HAP-1 (cell line): ENCODE measurements around the gene SERPINB6.
A peak's percentile ranks its signal among the peaks of the same experiment; 100 is the strongest.

Experiments used
- DNase-seq, 2 experiments: peaks; one replicate each; pipeline ENCODE4 v3.0.0-alpha.2; 2016 to 2020; ENCODE audit warnings: low spot score in 2 of 2
- H3K27me3 ChIP-seq: fragments of 250-450 bp; sonication (Bioruptor Pico); 2 replicates; pipeline ENCODE4 v1.5.1; 2020; ENCODE audit warnings: low read depth, mild to moderate bottlenecking, moderate library complexity
- H3K36me3 ChIP-seq: fragments of 250-450 bp; sonication (Bioruptor Pico); replicated peaks from 2 replicates; pipeline ENCODE4 v1.5.1; 2020; ENCODE audit warnings: mild to moderate bottlenecking
- H3K4me1 ChIP-seq: fragments of 250-450 bp; sonication (Bioruptor Pico); 2 replicates; pipeline ENCODE4 v1.5.1; 2020; ENCODE audit warnings: mild to moderate bottlenecking
- H3K4me3 ChIP-seq: fragments of 250-450 bp; sonication (Bioruptor Pico); 2 replicates; pipeline ENCODE4 v1.5.1; 2020; ENCODE audit warnings: mild to moderate bottlenecking, moderate library complexity
- H3K9me3 ChIP-seq: fragments of 250-450 bp; sonication (Bioruptor Pico); 2 replicates; pipeline ENCODE4 v1.5.1; 2020; ENCODE audit warnings: mild to moderate bottlenecking, moderate library complexity
- in situ Hi-C: fragments of 300-500 bp; cut with MboI; formaldehyde crosslinking; loops from 3 replicates; pipeline ENCODE4 v1.14.3; 2020; ENCODE audit warnings: low sequenced_read_pairs, inconsistent platforms, mixed read lengths

The SERPINB6 gene

DNA sequence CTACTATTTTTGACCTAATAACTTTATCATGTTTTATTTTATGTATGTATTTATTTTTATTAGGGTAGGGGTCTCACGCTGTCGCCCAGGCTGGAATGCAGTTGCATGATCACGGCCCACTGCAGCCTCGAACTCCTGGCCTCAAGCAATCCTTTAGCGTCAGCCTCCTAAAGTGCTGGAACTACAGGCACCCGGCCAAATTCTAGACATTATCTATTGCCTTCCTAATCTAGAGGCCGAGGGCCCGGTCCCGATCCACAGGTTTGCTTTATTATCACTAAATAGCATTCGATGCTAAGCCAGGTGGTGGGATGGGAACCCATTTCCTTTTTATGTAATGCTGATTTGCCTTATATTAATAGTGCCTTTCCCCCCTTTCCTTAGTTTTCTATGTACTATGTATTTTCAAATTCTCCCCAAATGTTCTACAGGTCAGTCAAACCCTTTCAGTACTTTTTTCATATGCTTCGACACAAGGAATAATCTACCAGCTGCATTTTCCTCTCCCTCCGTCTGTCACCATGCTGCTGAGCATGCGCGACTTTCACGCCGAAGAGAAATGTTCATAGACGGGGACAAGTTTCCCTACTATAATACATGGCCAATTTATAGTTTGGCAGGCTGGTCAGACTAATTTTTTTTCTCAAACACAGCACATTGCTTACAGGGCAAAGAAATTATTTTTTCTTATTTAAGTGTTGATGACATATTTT is 6.4 kb downstream of the SERPINB6 start:
- Histone ChIP-seq H3K36me3 (no peaks in the 10 kb centered on the region; the same call in 1 of the 2 replicates), H3K4me1 (peaks cover 31% of the 10 kb centered on the region), H3K9me3 (no peaks in the 10 kb centered on the region), H3K27me3 (no peaks in the 10 kb centered on the region), H3K4me3 (no peak overlapping the region)
- DNase-seq: no peak
- in situ Hi-C loops: no loop called here

DNA sequence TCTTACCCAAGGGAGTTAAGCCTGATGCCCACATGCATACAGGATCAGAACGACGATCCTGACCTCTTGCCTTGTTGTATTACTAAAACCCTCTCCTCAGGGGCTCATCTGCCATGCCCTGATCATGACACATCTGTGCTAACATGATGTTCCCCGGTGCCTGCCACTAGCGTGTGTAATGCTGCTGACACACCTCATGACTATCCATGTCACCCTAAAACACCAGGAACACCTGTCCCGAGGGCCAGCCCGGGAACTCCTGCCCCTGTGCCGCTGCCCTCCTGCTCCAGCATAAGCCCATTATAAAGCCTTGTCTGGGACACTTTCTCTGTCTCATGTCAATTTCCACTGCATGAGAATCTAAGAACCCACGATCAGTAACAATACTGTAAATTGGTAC is 7.6 kb downstream of the SERPINB6 start:
- H3K27me3 ChIP-seq: no peaks in the 10 kb centered on the region
- in situ Hi-C loops: no loop called here
- H3K36me3 ChIP-seq: no peaks in the 10 kb centered on the region; the same call in 1 of the 2 replicates
- DNase-seq: no peak
- H3K4me1 ChIP-seq: peaks cover 31% of the 10 kb centered on the region
- H3K9me3 ChIP-seq: no peaks in the 10 kb centered on the region
- H3K4me3 ChIP-seq: no peak overlapping the region

DNA sequence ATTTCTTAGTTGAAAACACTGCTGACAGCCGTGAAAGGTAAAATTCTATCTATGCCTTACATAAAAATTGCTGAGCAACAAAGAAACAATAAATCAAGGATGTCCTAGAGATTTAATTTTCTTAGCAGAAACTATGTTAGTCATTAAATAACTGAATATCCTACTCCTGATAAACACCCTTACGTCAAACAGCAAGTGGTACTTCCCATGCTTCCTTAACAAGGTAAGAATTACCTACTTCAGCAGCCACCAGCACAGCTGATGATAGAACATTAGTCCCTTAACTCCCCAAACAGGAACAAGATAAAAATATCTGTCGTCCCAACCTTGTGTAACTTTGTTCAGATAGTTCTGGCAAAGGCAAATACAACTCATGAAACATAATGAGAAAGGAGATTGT is 8.7 kb downstream of the SERPINB6 start:
- H3K4me1 ChIP-seq: peaks cover 29% of the 10 kb centered on the region
- no peaks in the 10 kb centered on the region for H3K9me3 ChIP-seq
- no peak overlapping the region for H3K4me3 ChIP-seq
- H3K27me3 ChIP-seq: no peaks in the 10 kb centered on the region
- no peak for DNase-seq
- in situ Hi-C loops: no loop called here
- no peaks in the 10 kb centered on the region; the same call in 1 of the 2 replicates for H3K36me3 ChIP-seq

DNA sequence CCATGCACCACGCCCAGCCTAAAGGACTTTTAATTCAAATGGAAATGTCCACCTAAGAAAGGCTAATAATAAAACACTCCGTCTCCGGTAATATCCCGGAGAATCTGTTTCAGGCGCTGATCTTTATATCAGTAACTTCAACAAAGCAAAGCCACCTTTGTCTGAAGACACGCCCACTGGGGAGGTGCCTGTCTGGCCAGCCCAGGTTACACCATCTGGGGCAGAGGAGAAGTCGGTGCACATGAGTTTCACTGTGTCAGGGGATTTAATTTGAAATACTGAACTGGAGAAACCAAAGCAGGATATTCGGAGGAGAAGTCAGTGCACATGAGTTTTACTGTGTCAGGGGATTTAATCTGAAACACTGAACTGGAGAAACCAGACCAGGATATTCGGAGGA is 9.4 kb downstream of the SERPINB6 start:
- no peaks in the 10 kb centered on the region for H3K27me3 ChIP-seq
- peaks cover 25% of the 10 kb centered on the region for H3K4me1 ChIP-seq
- H3K36me3 ChIP-seq: no peaks in the 10 kb centered on the region; the same call in 1 of the 2 replicates
- no peaks in the 10 kb centered on the region for H3K9me3 ChIP-seq
- DNase-seq: peak; percentile 77 to 84
- in situ Hi-C loops: no loop called here
- no peak overlapping the region for H3K4me3 ChIP-seq

DNA sequence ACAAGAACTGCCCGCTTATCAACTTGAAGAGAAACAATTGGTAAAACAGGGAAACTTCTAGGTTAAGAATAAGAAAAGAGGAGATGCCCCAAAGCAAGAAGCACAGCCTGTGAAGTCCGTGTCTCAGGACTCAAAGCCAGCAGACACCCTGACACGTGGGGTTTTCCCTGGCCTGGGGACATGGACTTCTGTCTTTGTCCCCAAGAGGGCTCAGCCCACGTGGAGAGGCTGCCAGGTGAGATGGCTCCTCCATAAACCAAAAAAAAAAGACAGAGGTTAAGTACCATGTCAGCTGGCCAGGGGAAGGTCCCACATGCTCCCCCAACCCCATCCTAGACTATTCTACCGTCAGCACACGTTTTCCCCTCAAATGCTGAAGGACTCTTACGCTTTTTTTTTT is 9.9 kb downstream of the SERPINB6 start:
- in situ Hi-C loops: no loop called here
- Histone ChIP-seq H3K27me3 (no peaks in the 10 kb centered on the region), H3K4me3 (no peak overlapping the region), H3K4me1 (peaks cover 25% of the 10 kb centered on the region), H3K9me3 (no peaks in the 10 kb centered on the region), H3K36me3 (no peaks in the 10 kb centered on the region; the same call in 1 of the 2 replicates)
- DNase-seq: no peak

DNA sequence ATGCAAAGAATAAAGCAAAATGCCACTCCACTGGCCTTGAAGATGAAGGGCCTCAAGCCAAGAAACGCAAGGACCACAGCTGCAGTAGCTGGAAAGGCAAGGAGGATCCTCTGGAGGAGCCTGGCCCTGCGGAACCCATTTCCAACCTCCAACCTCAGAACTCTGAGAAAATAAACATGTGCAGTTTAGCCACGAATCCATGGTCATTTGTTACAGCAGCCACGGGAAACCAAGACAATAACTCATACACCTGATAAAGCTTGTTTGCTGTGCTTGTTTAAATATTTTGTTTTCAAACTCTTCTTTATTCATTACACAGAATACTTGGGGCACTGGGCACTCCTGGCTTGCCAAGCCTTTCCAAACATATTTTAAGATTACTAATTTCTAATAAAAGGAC is 10.4 kb downstream of the SERPINB6 start:
- DNase-seq: no peak
- H3K4me1 ChIP-seq: peaks cover 25% of the 10 kb centered on the region
- no peaks in the 10 kb centered on the region for H3K27me3 ChIP-seq
- no peak overlapping the region for H3K4me3 ChIP-seq
- no peaks in the 10 kb centered on the region for H3K9me3 ChIP-seq
- in situ Hi-C loops: no loop called here
- no peaks in the 10 kb centered on the region; the same call in 1 of the 2 replicates for H3K36me3 ChIP-seq

DNA sequence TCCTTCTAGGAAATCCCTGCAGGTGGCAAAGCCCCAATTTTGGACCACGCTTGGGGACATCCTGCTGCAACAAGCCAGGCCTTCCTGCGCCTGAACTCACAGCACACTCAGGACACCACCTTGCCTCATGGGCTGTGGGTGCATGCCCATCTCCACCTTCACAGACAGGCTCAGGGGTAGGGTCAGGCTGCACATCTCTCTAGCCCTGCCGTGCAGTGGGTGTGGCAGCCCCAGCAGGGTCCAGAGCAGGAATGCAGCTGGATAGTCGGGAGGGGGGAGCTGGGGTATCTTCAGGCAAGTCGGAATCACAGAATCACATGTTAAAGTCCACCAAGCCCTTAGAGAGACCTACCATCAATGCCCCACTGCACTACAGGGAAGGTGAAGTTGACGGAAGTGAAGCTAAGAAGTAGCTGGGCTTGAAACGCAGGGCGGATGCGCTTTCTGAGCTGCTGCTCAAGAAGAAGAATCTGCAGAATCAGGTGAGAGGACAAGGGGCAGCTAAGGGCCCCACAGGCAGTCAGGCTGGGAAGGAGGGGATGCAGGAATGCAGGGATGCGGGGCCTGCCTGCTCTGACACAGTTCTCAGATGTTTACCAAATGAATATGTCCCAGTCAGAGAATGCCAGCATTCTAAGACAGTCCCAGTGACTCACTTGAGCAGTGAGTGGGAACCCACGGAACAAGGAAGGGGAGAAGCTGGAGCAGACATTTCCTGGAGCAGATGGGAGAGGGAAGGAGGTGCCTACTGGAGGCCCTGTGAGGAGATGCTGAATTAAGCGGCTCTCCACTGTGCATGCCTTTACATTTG is 11.3 kb downstream of the SERPINB6 start:
- no peak for DNase-seq
- in situ Hi-C loops: no loop called here

DNA sequence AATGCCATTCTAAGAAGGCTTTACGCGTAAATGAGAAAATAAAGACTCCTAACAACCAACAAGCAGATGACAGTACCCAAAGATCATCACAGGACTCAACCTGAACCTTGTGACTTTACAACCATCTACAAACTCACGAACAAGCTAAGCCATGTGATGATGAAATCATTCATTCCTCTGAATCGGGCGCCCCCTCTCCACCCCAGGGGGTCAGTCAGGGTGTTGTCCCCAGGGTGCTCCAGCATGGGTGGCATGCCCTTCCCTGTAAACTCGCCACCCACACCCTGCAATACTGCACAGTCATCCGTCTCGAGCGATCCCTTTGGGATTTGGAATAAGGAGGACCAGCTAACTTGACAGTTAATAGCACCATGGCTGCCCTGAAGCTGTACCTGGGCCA is 12.6 kb downstream of the SERPINB6 start:
- Histone ChIP-seq H3K9me3 (no peaks in the 10 kb centered on the region), H3K27me3 (no peaks in the 10 kb centered on the region), H3K36me3 (peaks cover 4% of the 10 kb centered on the region; the same call in 1 of the 2 replicates), H3K4me1 (peaks cover 25% of the 10 kb centered on the region), H3K4me3 (no peak overlapping the region)
- in situ Hi-C loops: no loop called here
- no peak for DNase-seq

More for the DNA sequence above, 11.3 kb downstream of the SERPINB6 start:
- Histone ChIP-seq H3K27me3 (no peaks in the 10 kb centered on the region), H3K4me1 (peaks cover 25% of the 10 kb centered on the region), H3K36me3 (no peaks in the 10 kb centered on the region; the same call in 1 of the 2 replicates), H3K4me3 (no peak overlapping the region), H3K9me3 (no peaks in the 10 kb centered on the region)

DNA sequence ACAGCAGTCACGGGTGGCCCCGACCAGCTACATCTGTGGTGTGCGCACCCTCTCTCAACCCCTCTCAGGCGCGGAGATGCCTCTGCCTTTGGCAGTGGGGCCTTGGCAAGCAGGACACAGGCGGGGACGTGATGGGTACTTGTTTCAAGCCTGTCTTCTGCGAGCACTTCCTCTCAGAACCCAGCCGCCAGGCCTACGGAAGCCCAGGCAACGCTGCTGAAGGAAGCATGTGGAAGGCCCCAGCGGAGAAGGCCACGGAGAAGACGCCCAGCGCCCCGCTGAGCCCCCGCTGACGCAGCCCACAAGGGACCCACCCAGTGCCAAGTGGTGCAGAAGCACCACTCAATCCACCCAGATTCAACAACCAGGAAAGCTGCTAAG is 13.0 kb downstream of the SERPINB6 start:
- no peak for DNase-seq
- H3K4me3 ChIP-seq: no peak overlapping the region
- H3K27me3 ChIP-seq: no peaks in the 10 kb centered on the region
- no peaks in the 10 kb centered on the region for H3K9me3 ChIP-seq
- in situ Hi-C loops: no loop called here
- peaks cover 6% of the 10 kb centered on the region for H3K36me3 ChIP-seq
- peaks cover 25% of the 10 kb centered on the region for H3K4me1 ChIP-seq

DNA sequence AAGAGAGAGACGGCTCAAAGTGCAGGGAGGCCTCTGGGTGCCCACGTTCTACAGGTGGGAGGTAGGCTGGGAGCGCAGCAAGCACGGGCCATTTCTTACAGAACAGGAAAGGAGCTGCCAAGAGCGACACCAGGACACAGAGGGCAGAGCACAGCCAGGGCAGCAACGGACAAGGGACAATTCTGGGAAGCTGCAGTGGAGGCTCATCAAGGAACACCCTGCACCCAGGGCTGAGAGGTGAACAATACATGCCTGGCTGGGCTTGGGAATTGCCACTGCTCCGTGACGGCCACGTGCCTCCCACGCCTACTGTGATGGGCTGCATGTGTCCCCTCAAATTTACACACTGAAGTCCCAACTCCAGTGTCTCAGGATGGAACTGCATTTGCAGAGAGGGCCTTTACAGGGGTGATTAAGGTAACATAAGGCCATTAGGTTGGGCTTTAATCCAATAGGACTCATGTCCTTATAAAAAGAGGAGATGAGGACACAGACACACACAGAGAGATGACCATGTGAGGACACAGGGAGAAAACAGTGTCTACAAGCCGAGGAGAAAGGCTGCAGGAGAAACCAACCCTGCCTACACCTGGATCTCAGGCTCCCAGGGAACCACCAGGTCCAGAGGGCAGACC is 13.6 kb downstream of the SERPINB6 start:
- H3K4me1 ChIP-seq: peaks cover 25% of the 10 kb centered on the region
- no peak for DNase-seq
- in situ Hi-C loops: no loop called here
- no peaks in the 10 kb centered on the region for H3K27me3 ChIP-seq
- H3K36me3 ChIP-seq: peaks cover 9% of the 10 kb centered on the region
- H3K9me3 ChIP-seq: no peaks in the 10 kb centered on the region
- no peak overlapping the region for H3K4me3 ChIP-seq

DNA sequence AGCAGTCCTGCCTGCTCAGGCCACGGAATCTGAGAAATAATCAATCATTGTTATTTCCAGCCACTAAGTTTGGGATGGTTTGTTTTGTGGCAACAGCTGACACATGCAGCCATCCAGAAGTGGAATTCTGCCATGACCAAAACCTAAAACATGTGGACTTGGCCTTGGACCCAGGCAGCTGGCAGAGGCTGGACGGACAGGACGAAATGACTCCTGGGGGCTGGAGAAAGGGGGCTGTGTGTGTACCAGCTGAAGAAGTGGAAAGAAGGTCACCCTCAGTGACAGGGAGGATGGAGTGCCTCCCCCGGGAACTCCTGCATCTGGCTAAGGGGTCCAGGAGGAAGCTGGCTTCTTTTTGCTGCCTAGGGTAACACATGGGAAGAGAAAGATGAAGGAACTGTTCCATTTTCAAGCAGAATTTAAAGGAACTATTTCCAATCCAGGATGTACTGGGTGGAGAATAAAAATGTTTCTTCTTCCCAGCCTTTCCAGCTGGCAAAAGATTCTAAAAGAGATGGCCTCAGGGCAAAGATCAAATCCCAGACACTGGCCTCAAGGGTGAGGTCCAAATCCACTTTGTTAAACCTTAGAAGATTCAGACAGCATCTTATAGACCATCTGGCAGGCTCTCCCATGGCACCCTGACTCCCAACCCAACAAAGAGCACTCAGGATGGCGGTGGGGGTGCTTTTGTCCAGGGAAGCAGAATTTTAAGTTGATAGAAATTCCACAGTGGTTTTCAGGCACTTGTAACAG is 14.3 kb downstream of the SERPINB6 start:
- in situ Hi-C loops: no loop called here
- peaks cover 18% of the 10 kb centered on the region for H3K4me1 ChIP-seq
- DNase-seq: no peak
- no peak overlapping the region for H3K4me3 ChIP-seq
- H3K36me3 ChIP-seq: peaks cover 9% of the 10 kb centered on the region
- H3K27me3 ChIP-seq: no peaks in the 10 kb centered on the region
- H3K9me3 ChIP-seq: no peaks in the 10 kb centered on the region

DNA sequence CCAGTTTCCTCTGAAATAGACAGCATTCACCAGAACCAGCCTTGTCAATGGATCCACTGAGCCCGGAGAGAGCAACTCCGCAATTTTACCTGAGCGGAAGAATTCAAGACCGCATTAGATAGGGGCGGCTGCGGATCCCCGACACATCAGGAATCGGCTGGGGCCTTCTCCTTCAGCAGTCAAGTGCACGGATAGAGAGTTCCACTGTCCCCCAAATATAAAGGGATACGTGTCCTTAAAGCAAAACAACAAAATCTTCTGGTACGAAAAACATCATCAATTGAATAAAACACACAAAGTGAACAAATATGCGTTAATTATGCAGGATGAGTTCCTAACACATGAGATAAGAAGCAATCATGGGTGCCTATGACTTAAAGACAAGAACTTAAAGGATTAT is 18.3 kb downstream of the SERPINB6 start:
- H3K4me3 ChIP-seq: no peak overlapping the region
- no peaks in the 10 kb centered on the region for H3K27me3 ChIP-seq
- H3K4me1 ChIP-seq: peaks cover 6% of the 10 kb centered on the region
- no peaks in the 10 kb centered on the region for H3K9me3 ChIP-seq
- H3K36me3 ChIP-seq: peaks cover 17% of the 10 kb centered on the region
- in situ Hi-C loops: no loop called here
- DNase-seq: no peak

DNA sequence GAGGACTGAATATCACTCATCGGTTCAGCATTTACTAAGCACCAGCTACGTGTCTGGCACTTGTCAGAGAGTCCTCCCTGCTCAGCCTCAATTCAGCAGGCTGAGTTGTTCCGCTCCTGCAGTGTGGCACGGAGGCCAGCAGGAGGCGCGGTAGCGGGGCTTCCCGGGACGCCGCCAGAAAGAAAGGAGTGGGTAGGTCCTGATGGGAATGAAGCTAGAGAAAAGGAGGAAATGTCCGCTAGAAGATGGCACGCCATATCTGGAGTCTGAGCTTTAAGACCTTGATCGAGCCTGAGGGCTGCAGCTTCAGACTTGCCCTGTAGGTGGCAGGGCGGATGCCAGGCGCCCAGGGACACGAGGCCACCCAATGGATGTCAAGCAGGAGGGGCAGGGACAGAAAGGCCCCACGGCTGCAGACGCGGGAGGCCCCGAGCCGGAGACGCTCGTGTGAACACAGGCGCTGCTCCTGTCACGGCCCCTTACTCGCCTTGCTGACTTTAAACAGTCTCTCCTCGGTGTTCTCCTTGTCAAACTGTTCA is 18.7 kb downstream of the SERPINB6 start:
- no peaks in the 10 kb centered on the region for H3K27me3 ChIP-seq
- in situ Hi-C loops: no loop called here

More for the DNA sequence above, 18.7 kb downstream of the SERPINB6 start:
- peaks cover 17% of the 10 kb centered on the region for H3K36me3 ChIP-seq
- H3K4me3 ChIP-seq: no peak overlapping the region
- no peaks in the 10 kb centered on the region for H3K9me3 ChIP-seq
- DNase-seq: peak; percentile 83 to 87
- H3K4me1 ChIP-seq: peaks cover 6% of the 10 kb centered on the region
